AG09319 (cell line): ENCODE results near the gene PRDM15.

Experiments
- DNase-seq: peaks from one replicate; pipeline ENCODE4 v3.0.0-alpha.2; 2010; ENCODE audit warnings: low read depth; ENCODE audit errors: extremely low read depth
- TF ChIP-seq, protein P1 (sequence below): IDR thresholded peaks from 2 replicates; pipeline ENCODE4 v1.5.1; 2011; ENCODE audit warnings: low read depth, mild to moderate bottlenecking, inconsistent platforms, low read length, moderate library complexity

The PRDM15 gene

DNA sequence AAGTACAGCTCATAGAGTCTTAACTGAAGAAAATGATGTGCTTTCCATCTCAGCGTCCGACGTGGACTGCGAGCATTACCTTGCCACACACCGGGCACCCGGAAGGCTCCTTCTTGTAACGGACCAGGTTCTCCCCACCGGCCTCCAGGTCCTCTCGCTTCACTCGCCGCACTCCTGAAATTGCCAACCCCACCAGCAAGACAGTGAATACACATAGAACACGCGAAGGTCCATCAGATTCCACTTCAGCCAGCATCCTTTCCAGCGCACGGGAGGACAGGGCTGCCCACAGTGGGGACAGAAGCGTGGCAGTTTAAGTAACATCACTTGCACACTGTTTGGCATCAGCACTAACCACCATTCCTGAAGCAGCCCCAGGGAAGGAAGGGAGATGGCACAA, 53.3 kb downstream of the PRDM15 start:
- TF ChIP-seq, protein P1, sequence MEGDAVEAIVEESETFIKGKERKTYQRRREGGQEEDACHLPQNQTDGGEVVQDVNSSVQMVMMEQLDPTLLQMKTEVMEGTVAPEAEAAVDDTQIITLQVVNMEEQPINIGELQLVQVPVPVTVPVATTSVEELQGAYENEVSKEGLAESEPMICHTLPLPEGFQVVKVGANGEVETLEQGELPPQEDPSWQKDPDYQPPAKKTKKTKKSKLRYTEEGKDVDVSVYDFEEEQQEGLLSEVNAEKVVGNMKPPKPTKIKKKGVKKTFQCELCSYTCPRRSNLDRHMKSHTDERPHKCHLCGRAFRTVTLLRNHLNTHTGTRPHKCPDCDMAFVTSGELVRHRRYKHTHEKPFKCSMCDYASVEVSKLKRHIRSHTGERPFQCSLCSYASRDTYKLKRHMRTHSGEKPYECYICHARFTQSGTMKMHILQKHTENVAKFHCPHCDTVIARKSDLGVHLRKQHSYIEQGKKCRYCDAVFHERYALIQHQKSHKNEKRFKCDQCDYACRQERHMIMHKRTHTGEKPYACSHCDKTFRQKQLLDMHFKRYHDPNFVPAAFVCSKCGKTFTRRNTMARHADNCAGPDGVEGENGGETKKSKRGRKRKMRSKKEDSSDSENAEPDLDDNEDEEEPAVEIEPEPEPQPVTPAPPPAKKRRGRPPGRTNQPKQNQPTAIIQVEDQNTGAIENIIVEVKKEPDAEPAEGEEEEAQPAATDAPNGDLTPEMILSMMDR, result no peak
- DNase-seq, result no peak

DNA sequence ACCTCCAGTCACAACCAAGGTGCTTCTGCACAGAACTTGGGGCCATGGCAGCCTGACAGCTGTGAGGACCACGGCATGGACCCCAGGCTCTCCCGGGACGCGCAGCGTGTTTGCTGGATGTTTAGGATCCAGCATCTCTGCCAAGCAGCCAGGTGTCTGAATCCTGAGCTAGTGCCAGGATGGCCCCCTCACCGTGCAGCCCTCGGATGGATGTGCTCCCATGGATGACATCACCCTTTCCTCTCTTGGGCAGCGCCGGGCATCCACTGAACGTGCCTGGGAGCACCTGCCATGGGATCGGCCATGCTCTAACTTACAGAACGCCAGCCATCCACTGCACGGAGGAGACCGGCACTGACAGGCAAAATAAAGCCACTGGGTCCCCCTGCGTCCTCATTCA, 53.9 kb downstream of the PRDM15 start:
- DNase-seq, result no peak
- TF ChIP-seq, protein P1, result no peak

DNA sequence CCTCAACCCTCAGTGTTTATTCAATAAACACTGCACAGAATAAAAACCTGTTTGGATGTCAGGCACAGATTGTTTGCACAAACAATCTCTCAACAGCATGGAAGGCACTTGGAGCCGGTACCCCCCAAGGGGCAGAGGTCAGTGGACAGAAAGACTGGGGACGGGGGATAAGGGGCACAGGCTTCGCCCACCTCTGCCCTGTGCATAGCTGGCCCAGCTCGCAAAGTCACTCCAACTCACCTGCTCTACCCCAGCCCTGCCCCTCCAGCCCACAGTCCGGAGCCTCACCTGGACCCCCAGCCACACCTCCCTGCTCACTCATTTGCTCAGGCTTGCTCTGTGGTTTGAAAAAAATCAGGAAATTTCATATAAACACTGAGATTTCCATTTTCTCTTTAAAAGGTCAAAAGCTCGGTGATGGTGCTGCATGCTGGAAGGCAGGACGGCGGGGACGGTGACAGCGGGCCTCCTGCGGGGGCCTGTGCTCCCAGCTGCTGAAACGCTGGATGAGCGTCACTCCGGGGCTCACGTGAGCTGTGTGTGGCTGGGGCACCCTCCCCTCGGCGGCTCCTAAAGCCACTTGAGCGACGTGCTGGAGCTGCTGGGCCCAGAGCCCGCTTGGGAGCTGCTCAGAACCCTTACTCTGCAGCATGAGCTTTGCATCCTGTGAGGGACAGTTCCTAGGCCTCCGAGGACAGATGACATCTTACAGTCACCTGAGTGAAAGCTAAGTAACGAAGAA, 54.5 kb downstream of the PRDM15 start:
- TF ChIP-seq, protein P1, result no peak
- DNase-seq, result no peak

DNA sequence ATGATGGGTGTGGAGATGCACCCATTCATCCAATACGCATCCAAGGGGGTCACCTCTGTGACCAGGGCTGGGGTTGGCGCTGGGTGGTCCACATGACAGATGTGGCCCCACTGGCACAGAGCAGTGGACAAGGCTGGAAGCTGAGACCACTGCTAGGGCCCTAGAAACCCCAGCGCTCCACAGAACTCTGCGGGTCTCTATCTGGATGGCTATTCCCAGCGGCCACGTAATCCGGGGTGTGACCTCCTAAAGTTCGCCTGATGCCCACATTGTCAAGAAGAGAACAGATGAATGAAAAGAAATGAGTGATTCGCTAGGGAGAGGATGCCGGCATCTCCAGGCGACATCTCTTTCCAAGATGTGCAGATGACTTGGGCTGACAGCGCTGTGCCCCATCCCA, 55.2 kb downstream of the PRDM15 start:
- TF ChIP-seq, protein P1, result no peak

DNA sequence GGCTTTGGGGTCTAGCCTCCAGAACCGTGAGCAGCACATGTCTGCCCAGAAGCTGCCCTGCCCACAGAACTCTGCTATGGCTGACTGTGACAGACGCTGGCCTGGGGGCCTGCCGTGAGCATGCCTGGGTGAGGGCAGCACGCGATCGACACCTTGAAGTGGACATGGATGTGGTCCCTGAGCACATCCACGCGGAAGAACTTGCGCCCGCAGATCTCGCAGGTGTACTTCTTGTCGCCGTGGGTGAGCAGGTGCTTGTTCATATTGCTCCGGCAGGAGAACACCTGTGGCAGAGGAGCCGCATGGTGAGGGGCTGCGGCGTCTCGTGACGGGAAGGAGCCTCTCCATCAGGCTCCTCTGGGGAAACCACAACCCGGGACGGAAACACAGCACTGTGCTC, 56.0 kb downstream of the PRDM15 start:
- DNase-seq, result no peak
- TF ChIP-seq, protein P1, result no peak

More for the DNA sequence above, 55.2 kb downstream of the PRDM15 start:
- no peak for DNase-seq

DNA sequence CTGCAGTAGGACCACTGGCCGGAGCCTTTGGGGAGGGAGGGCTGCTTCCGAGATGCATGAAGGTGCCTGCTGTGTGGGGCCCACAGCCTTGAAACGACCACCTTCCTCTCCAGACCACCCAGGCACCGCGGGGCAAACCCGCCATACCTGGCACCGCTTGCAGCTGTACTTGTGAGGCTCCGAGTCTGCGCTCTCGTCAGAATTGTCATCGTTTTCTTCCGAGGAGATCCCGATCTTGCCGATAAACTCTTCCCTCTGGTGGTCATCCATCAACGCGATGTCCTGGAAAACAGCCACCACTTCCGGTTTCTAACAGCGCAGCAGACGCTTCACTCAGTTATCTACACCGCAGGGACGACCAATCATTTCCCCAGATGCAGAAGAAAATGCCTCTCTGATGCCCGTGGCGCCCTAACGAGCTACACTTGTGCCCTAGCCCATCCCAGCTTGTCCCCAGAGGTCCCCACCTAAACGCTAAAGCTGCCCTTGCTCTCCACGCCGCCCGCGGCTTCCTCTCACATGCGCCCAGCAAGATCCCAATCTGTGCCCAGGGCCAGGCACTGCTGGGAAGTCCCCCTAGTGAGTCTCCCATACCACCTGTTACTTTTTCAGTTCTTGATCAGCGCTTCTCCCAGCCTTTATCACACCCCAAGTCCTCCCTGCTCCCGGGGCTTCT, 57.2 kb downstream of the PRDM15 start:
- TF ChIP-seq, protein P1, result no peak
- no peak for DNase-seq

DNA sequence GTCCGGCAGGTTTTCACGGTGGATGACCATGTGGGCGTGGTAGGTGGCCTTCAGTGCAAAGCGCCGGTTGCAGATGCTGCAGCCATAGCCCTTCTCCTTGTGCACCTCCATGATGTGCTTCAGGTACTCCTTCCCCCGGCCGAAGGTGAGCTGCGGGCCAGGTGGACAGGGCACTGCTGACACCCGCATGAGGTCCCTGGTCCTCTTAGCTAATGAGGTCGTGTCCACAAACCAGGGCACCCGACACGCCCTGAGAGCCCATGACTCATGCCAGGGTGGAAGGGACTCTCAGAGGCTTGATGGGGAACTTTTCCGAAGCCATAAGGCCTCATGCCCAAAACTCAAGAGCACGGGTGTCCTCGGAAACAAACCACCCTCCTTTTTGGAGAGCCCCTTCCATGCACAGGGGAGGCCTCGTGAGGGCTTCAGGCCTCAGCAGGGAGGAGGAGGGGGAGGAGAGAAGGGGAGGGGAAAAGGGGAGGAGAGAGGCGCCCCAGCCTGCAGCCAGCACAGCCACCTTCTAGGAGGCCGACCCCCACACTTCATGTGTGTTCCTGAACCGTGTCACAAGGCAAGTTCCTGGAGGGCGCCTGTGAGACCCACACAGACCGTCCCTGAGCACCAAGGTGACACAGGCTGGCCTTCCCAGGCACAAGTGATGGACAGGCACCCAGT, 57.9 kb downstream of the PRDM15 start:
- TF ChIP-seq, protein P1, result no peak

More for the DNA sequence above, 57.9 kb downstream of the PRDM15 start:
- no peak for DNase-seq
